Gastrocnemius medialis (tissue), 4 donors: ENCODE measurements around the gene LCAT. TPM values are rescaled to one million over a fixed set of nuclear protein-coding genes. Genes with fewer than 3 reads are reported as not detected.
"Not testable (repeated sequence)": the region's sequence is repeated elsewhere in the genome, so short reads cannot be mapped to it uniquely, and the experiment has no call there.

Source experiments
- ATAC-seq, 2 donors: fragments of 150-250 bp; one replicate each; pipeline ENCODE4 v1.9.1; 2016
- DNase-seq, 2 donors: peaks; one replicate each; pipeline ENCODE4 v3.0.0-alpha.2; 2019
- H3K27ac ChIP-seq, 4 donors: fragments of 200-600 bp; sonication (generic); 1 replicate in 1 of 4; 2 replicates in 3 of 4; pipeline ENCODE4 v1.5.1; 2016 to 2018; ENCODE audit warnings: mild to moderate bottlenecking in 2 of 4, moderate library complexity in 1 of 4
- H3K27me3 ChIP-seq, 3 donors: fragments of 200-600 bp; sonication (generic) in 2 of 3; 1 replicate in 1 of 3; 2 replicates in 2 of 3; pipeline versions ENCODE4 v1.5.1 to v1.6.0; 2016 to 2019; ENCODE audit warnings: mild to moderate bottlenecking in 1 of 3, moderate library complexity in 1 of 3
- H3K36me3 ChIP-seq, 2 donors: fragments of 200-600 bp; sonication (generic) in 1 of 2; one replicate each; pipeline ENCODE4 v1.5.1; 2017 to 2018
- H3K4me1 ChIP-seq, 2 donors: fragments of 200-600 bp; sonication (generic) in 1 of 2; one replicate each; pipeline ENCODE4 v1.5.1; 2016 to 2017; ENCODE audit warnings: mild to moderate bottlenecking in 2 of 2
- H3K4me3 ChIP-seq, 4 donors: fragments of 200-600 bp; sonication (generic) in 3 of 4; 1 replicate in 1 of 4; 2 replicates in 3 of 4; pipeline ENCODE4 v1.5.1; 2016 to 2019; ENCODE audit warnings: mild to moderate bottlenecking in 2 of 4
- H3K9me3 ChIP-seq, 3 donors: fragments of 200-600 bp; sonication (generic) in 2 of 3; 1 replicate in 1 of 3; 2 replicates in 2 of 3; pipeline ENCODE4 v1.5.1; 2016 to 2019
- CTCF ChIP-seq, 5 experiments: fragments of 450-650 bp in 3 of 5; fragments of 200-600 bp in 2 of 5; sonication (generic) in 2 of 5; IDR thresholded peaks in 4 of 5; conservative IDR thresholded peaks in 1 of 5; 1 replicate in 4 of 5; 2 replicates in 1 of 5; pipeline ENCODE4 v1.5.1; 2016 to 2019; ENCODE audit warnings: antibody characterized with exemption in 5 of 5, mild to moderate bottlenecking in 3 of 5, moderate library complexity in 3 of 5
- POLR2A ChIP-seq, 2 donors: fragments of 450-650 bp; IDR thresholded peaks; one replicate each; pipeline ENCODE4 v1.6.1; 2017; ENCODE audit warnings: antibody characterized with exemption in 2 of 2, mild to moderate bottlenecking in 2 of 2, moderate library complexity in 2 of 2
- in situ Hi-C, 4 donors: fragments of 200-750 bp; cut with MboI; loops; one replicate each; pipeline versions ENCODE4 v1.15.0 to v1.8.0; 2017; ENCODE audit warnings: low sequenced_read_pairs in 4 of 4
- intact Hi-C: fragments of 100-400 bp; cut with DNase I; formaldehyde crosslinking; loops from one replicate; pipeline ENCODE4 v1.15.1; 2023; ENCODE audit warnings: low total_unique reads
- total RNA-seq, 4 donors: library from RNA; depleted of rRNA; stranded (reverse); fragments of >200 nt; gene quantifications; one replicate each; pipeline versions ENCODE4 v1.1.0 to v1.2.3, GENCODE V29; 2016

The LCAT gene
- total RNA-seq, 4 donors from 2014 or later, result 2.5 to 18.7 (median 3.5) TPM

- in situ Hi-C loops, result no loop called here
- Histone ChIP-seq H3K27me3 (no peaks in the 10 kb centered on the region), H3K4me1 (peaks cover 26 to 28% of the 10 kb centered on the region in 2 donors), H3K36me3 (peaks cover 0 to 42% of the 10 kb centered on the region in 2 donors), H3K4me3 (no peak overlapping the region), H3K27ac (peak overlapping the region in 1 of 4 donors; percentile 31), H3K9me3 (no peaks in the 10 kb centered on the region)
- intact Hi-C loops, result no loop called here
- peak in 1 of 2 donors; percentile 16 for ATAC-seq
- TF ChIP-seq CTCF (IDR thresholded peaks at IDR 0.05 in 4 of 5, conservative IDR thresholded peaks at IDR 0.05 in 1 of 5), result peak in 4 of 5 experiments; percentile 54 to 69 (median 56)
- TF ChIP-seq POLR2A (IDR thresholded peaks at IDR 0.05), result no peak
- no peak for DNase-seq
Observed at GRCh38 chr16:67942200-67942509, 1.8 kb downstream of the LCAT start.

- ATAC-seq (no peak), DNase-seq (no peak)
- H3K9me3 ChIP-seq, result no peaks in the 10 kb centered on the region
- H3K27me3 ChIP-seq, result no peaks in the 10 kb centered on the region
- peaks cover 0 to 36% of the 10 kb centered on the region in 2 donors for H3K36me3 ChIP-seq
- peak overlapping the region in 1 of 4 donors; percentile 31 for H3K27ac ChIP-seq
- no peak for TF ChIP-seq CTCF (IDR thresholded peaks at IDR 0.05 in 4 of 5, conservative IDR thresholded peaks at IDR 0.05 in 1 of 5)
- TF ChIP-seq POLR2A (IDR thresholded peaks at IDR 0.05), result no peak
- in situ Hi-C loops, result no loop called here
- peaks cover 31 to 32% of the 10 kb centered on the region in 2 donors for H3K4me1 ChIP-seq
- H3K4me3 ChIP-seq, result no peak overlapping the region
- intact Hi-C loops, result no loop called here
Observed at GRCh38 chr16:67941469-67942199, 2.3 kb downstream of the LCAT start.

- H3K4me1 ChIP-seq, result peaks cover 30 to 31% of the 10 kb centered on the region in 2 donors
- no peaks in the 10 kb centered on the region for H3K27me3 ChIP-seq
- no peaks in the 10 kb centered on the region for H3K9me3 ChIP-seq
- H3K27ac ChIP-seq, result peak overlapping the region in 1 of 4 donors; percentile 2
- DNase-seq, result no peak
- in situ Hi-C loops, result no loop called here
- peaks cover 0 to 26% of the 10 kb centered on the region in 2 donors for H3K36me3 ChIP-seq
- no peak overlapping the region for H3K4me3 ChIP-seq
- intact Hi-C loops, result no loop called here
- ATAC-seq, result no peak
- no peak for TF ChIP-seq POLR2A (IDR thresholded peaks at IDR 0.05)
- TF ChIP-seq CTCF (IDR thresholded peaks at IDR 0.05 in 4 of 5, conservative IDR thresholded peaks at IDR 0.05 in 1 of 5), result no peak
Observed at GRCh38 chr16:67940446-67941089, 3.4 kb downstream of the LCAT start.

- in situ Hi-C loops (loop anchor here in 1 of 4 donors (10.0 kb wide), 1 partner anchor 55 kb away; the partner anchor contains the start of gene NRN1L), intact Hi-C loops (loop anchor here (10.0 kb wide), 1 partner anchor 385 kb away; no protein-coding TSS in a partner anchor)
- Histone ChIP-seq H3K36me3 (peaks cover 0 to 18% of the 10 kb centered on the region in 2 donors), H3K27me3 (no peaks in the 10 kb centered on the region), H3K4me3 (no peak overlapping the region), H3K4me1 (peaks cover 28 to 31% of the 10 kb centered on the region in 2 donors), H3K9me3 (no peaks in the 10 kb centered on the region), H3K27ac (peak overlapping the region in 2 of 4 donors; percentile 2 to 12)
- TF ChIP-seq CTCF (IDR thresholded peaks at IDR 0.05 in 4 of 5, conservative IDR thresholded peaks at IDR 0.05 in 1 of 5) (no peak), POLR2A (IDR thresholded peaks at IDR 0.05) (no peak)
- DNase-seq (peak in 1 of 2 donors; percentile 66), ATAC-seq (no peak)
Observed at GRCh38 chr16:67939507-67940445, 4.1 kb downstream of the LCAT start.

GRCh38 chr16:67937713-67938112 is 6.2 kb downstream of the LCAT start:
- not testable (repeated sequence) for H3K4me3 ChIP-seq, H3K27me3 ChIP-seq, H3K36me3 ChIP-seq, H3K9me3 ChIP-seq, ATAC-seq, DNase-seq
- Histone ChIP-seq H3K27ac (peak overlapping the region in 1 of 4 donors; percentile 95), H3K4me1 (peaks cover 22 to 32% of the 10 kb centered on the region in 2 donors)
- in situ Hi-C loops (loop anchor here in 1 of 4 donors (10.0 kb wide), 1 partner anchor 53 kb away; the partner anchor contains the start of gene NRN1L), intact Hi-C loops (loop anchor here (2.0 to 10.0 kb wide), 2 partner anchors 21 to 383 kb away; no protein-coding TSS in a partner anchor)
